HepG2 (cell line): ENCODE measurements around the gene VRK1. TPM values are rescaled to one million over a fixed set of nuclear protein-coding genes. Genes with fewer than 3 reads are reported as not detected.

Source experiments
- ATAC-seq: fragments of 200-7000 bp; cut with Tn5 transposase; 3 replicates; pipeline ENCODE4 v1.9.1; 2020; ENCODE audit warnings: mild to moderate bottlenecking, moderate library complexity
- BruUV-seq: library from RNA; stranded (reverse); fragments of 400-500 nt; replicated peaks from 2 replicates; lab custom pipeline; 2021; lab: Mats Ljungman, UMichigan
- CTCF ChIA-PET: fragments of 300-600 bp; formaldehyde crosslinking; extraction: SDS; loops from one replicate; lab custom pipeline; 2021; ENCODE audit warnings: low total read pairs, inconsistent platforms, low intra/inter-chr PET ratio; lab: Yijun Ruan, JAX
- POLR2A ChIA-PET: fragments of 350-600 bp; sonication (Branson Sonifier 250); formaldehyde crosslinking; loops from one replicate; lab custom pipeline; 2020; ENCODE audit warnings: antibody characterized with exemption, inconsistent platforms; lab: Yijun Ruan, JAX
- DNase-seq: peaks from one replicate; pipeline ENCODE4 v3.0.0-alpha.2; 2015; ENCODE audit warnings: low spot score
- FAIRE-seq: peaks from 3 replicates; lab custom pipeline; 2011; peaks lifted over from hg19 to GRCh38; lab: Jason Lieb, UNC
- H2AFZ ChIP-seq: one replicate; pipeline ENCODE4 v1.6.1; 2011; ENCODE audit warnings: low read length, inconsistent platforms
- H3K27ac ChIP-seq: fragments of 300-600 bp; 3 replicates; pipeline ENCODE4 v1.8.0; 2011; ENCODE audit warnings: mixed run types, mild to moderate bottlenecking, mixed read lengths, low read length, inconsistent platforms; ENCODE audit not compliant: insufficient read depth; ENCODE audit errors: extremely low read length
- H3K27me3 ChIP-seq, 2 experiments: fragments of 200-600 bp in 1 of 2; 2 replicates in 1 of 2; 3 replicates in 1 of 2; pipeline versions ENCODE4 v1.6.0 to v1.8.0; 2011; ENCODE audit warnings: low read length in 2 of 2, mild to moderate bottlenecking in 2 of 2, moderate library complexity in 2 of 2, inconsistent platforms in 1 of 2; ENCODE audit not compliant: insufficient read depth in 2 of 2, control insufficient read depth in 1 of 2
- H3K36me3 ChIP-seq, 2 experiments: fragments of 200-600 bp in 1 of 2; replicated peaks in 1 of 2; 2 replicates in 1 of 2; 3 replicates in 1 of 2; pipeline versions ENCODE4 v1.5.1 to v1.8.0; 2011; ENCODE audit warnings: low read length in 2 of 2, inconsistent platforms in 1 of 2; ENCODE audit not compliant: insufficient read depth in 2 of 2, control insufficient read depth in 1 of 2
- H3K4me1 ChIP-seq: 2 replicates; pipeline ENCODE4 v1.5.1; 2012; ENCODE audit warnings: low read length, inconsistent platforms; ENCODE audit not compliant: insufficient read depth
- H3K4me2 ChIP-seq: 2 replicates; pipeline ENCODE4 v1.6.0; 2011; ENCODE audit warnings: low read depth, low read length, inconsistent platforms
- H3K4me3 ChIP-seq, 3 experiments: fragments of 200-600 bp in 1 of 3; sonication (generic), shearing (Covaris generic) in 1 of 3; replicated peaks in 1 of 3; 2 replicates each; pipeline ENCODE4 v1.5.1; 2011 to 2016; ENCODE audit warnings: low read length in 3 of 3, inconsistent platforms in 2 of 3, low read depth in 2 of 3, mild to moderate bottlenecking in 2 of 3, control low read depth in 1 of 3, mixed read lengths in 1 of 3; ENCODE audit not compliant: insufficient read depth in 1 of 3
- H3K79me2 ChIP-seq: one replicate; pipeline ENCODE4 v1.6.1; 2011; ENCODE audit warnings: low read length, inconsistent platforms; ENCODE audit not compliant: insufficient read depth
- H3K9ac ChIP-seq: 2 replicates; pipeline ENCODE4 v1.6.0; 2011; ENCODE audit warnings: mild to moderate bottlenecking, low read depth, low read length, inconsistent platforms; ENCODE audit not compliant: insufficient read depth
- H3K9me3 ChIP-seq: 2 replicates; pipeline ENCODE4 v1.5.1; 2012; ENCODE audit warnings: mild to moderate bottlenecking, low read length
- H4K20me1 ChIP-seq: 2 replicates; pipeline ENCODE4 v1.6.0; 2011; ENCODE audit warnings: inconsistent platforms, mild to moderate bottlenecking, low read length, moderate library complexity; ENCODE audit not compliant: insufficient read depth
- ATF5 ChIP-seq: sonication (generic); formaldehyde crosslinking; IDR thresholded peaks from 2 replicates; pipeline ENCODE4 v1.4.0; 2020; ENCODE audit warnings: mild to moderate bottlenecking, low read depth, missing genetic modification reagents
- KDM2A ChIP-seq: sonication (generic); formaldehyde crosslinking; IDR thresholded peaks from 2 replicates; pipeline ENCODE4 v1.4.0; 2020; ENCODE audit warnings: low read depth, missing genetic modification reagents, borderline replicate concordance
- NCOA1 ChIP-seq: sonication (generic); formaldehyde crosslinking; IDR thresholded peaks from 2 replicates; pipeline ENCODE4 v1.9.0; 2021; ENCODE audit warnings: missing genetic modification reagents
- PLRG1 ChIP-seq: fragments of 450-650 bp; conservative IDR thresholded peaks from 2 replicates; pipeline ENCODE4 v1.6.1; 2016
- RBM22 ChIP-seq: fragments of 200-400 bp; formaldehyde crosslinking; optimal IDR thresholded peaks from 2 replicates; pipeline ENCODE3; 2017; ENCODE audit warnings: mild to moderate bottlenecking, low read length, moderate library complexity
- ZNF205 ChIP-seq: IDR thresholded peaks from 2 replicates; pipeline ENCODE4 v1.6.1; 2018; ENCODE audit warnings: missing biosample characterization, missing genetic modification reagents
- WGBS: methylation state at CpG from one replicate; pipeline ENCODE4 v1.1.6; 2017; ENCODE audit warnings: low lambda C conversion rate; 5-methylcytosine and 5-hydroxymethylcytosine counted together
- in situ Hi-C: cut with HindIII; loops from 2 replicates; pipeline ENCODE4 v1.10.0; 2017; ENCODE audit warnings: low pct_unique_long_range_greater_than_20kb; ENCODE audit not compliant: extremely low pct_ligation_motif_present
- intact Hi-C: fragments of 100-400 bp; cut with micrococcal nuclease; formaldehyde crosslinking; loops from one replicate; pipeline ENCODE4 v1.10.0; 2022; ENCODE audit not compliant: unreplicated experiment
- polyA plus RNA-seq, 8 experiments: library from polyadenylated mRNA; depleted of rRNA in 3 of 8; stranded (reverse) in 7 of 8; unstranded in 1 of 8; fragments of >200 nt; fragmentation: Illumina TruSeq in 4 of 8; extraction: Trizol in 4 of 8; gene quantifications; 2 replicates each; pipeline versions ENCODE4 v1.2.1 to v1.2.3, GENCODE V29; 2011 to 2016; ENCODE audit warnings: low read depth in 4 of 8, missing spikeins in 1 of 8, mixed read lengths in 1 of 8; ENCODE audit not compliant: insufficient read depth in 1 of 8
- total RNA-seq, 5 experiments: library from RNA; depleted of rRNA; stranded (reverse); fragments of >200 nt; fragmentation: Illumina TruSeq; extraction: Trizol; gene quantifications; 2 replicates each; pipeline ENCODE4 v1.2.3, GENCODE V29; 2016; ENCODE audit warnings: low read depth in 1 of 5
- TF ChIP-seq, protein P1 (sequence below): sonication (generic); formaldehyde crosslinking; IDR thresholded peaks from 2 replicates; pipeline ENCODE4 v1.5.1; 2020; ENCODE audit warnings: mild to moderate bottlenecking, missing genetic modification reagents, borderline replicate concordance
- TF ChIP-seq, protein P2 (sequence below): sonication (generic); formaldehyde crosslinking; IDR thresholded peaks from 2 replicates; pipeline ENCODE4 v1.5.1; 2020; ENCODE audit warnings: mild to moderate bottlenecking, missing genetic modification reagents, borderline replicate concordance
- TF ChIP-seq, protein P3 (sequence below): sonication (generic); formaldehyde crosslinking; IDR thresholded peaks from 2 replicates; pipeline ENCODE4 v1.8.0; 2022; ENCODE audit warnings: mild to moderate bottlenecking, missing genetic modification reagents, moderate library complexity
- TF ChIP-seq, protein P4 (sequence below): sonication (generic); formaldehyde crosslinking; IDR thresholded peaks from 2 replicates; pipeline ENCODE4 v1.4.0; 2020; ENCODE audit warnings: low read depth, mild to moderate bottlenecking, missing genetic modification reagents

VRK1 gene
- total and polyA plus RNA-seq, 2 of the 13 experiments (the other 11 are each of a cell fraction or from before 2014, with no cell fraction given) = 7.9 to 51.3 TPM

DNA sequence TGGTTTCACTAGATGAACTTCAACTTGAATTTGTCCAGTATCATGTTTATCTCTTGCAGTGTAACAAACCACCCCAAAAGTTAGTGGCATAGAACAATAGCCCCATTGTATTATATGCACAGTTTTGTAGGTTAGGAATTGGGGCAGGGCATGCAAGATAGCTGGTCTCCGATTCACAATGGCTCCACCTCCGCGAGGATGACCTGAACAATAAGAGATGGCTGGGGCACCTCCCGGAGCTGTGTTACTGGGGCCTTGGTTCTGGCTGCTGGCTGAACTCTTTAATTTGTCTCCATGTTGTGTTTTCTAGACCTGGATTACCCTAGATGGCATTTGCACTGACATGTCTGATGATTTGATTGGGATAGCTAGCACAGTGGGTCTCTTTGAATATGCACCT is 20.4 kb upstream of the VRK1 start (continued):
- TF ChIP-seq, protein P1, sequence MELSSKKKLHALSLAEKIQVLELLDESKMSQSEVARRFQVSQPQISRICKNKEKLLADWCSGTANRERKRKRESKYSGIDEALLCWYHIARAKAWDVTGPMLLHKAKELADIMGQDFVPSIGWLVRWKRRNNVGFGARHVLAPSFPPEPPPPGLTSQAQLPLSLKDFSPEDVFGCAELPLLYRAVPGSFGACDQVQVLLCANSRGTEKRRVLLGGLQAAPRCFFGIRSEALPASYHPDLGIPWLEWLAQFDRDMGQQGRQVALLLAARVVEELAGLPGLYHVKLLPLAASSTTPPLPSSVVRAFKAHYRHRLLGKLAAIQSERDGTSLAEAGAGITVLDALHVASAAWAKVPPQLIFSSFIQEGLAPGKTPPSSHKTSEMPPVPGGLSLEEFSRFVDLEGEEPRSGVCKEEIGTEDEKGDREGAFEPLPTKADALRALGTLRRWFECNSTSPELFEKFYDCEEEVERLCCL (CRISPR knock-in tag) = no peak

DNA sequence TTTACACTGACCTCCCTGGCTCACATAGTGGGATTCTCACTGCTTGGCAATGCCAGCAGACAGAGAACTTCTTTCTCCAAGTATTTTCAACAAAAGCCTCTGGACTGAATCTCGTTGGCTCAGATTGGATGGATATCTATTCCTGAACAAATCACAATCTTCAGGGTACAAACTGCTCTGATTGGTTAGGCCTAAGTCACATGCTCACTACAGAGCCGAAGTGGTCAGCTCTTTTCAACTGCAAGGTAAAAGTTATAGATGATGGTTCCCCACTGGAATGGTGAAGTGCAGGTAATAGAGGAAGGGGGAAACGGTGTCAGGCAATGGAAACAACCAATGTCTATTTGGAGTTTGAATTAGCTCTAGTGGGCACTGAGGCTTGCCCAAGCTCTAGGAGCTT is 16.7 kb upstream of the VRK1 start:
- ATAC-seq (no peak), FAIRE-seq (no peak), DNase-seq (no peak)
- Histone ChIP-seq H3K4me2 (no peak overlapping the region), H3K36me3 (no peaks in the 10 kb centered on the region), H3K4me1 (no peaks in the 10 kb centered on the region), H3K9ac (no peak overlapping the region), H3K9me3 (no peaks in the 10 kb centered on the region), H3K4me3 (no peak overlapping the region), H3K79me2 (no peaks in the 10 kb centered on the region), H4K20me1 (no peaks in the 10 kb centered on the region), H3K27ac (no peak overlapping the region), H3K27me3 (peaks cover 0 to 12% of the 10 kb centered on the region in 2 experiments; a peak in 2 of 5 replicates), H2AFZ (no peak overlapping the region)
- 0% methylated on average over 3 of the region's 3 CpGs for WGBS
- POLR2A ChIA-PET = no interaction called here
- intact Hi-C loops = no loop called here
- CTCF ChIA-PET = no interaction called here
- in situ Hi-C loops = no loop called here
- no TSS peak for BruUV-seq
- TF ChIP-seq ATF5 (no peak), PLRG1 (no peak), ZNF205 (CRISPR knock-in tag) (no peak), NCOA1 (no peak), KDM2A (CRISPR knock-in tag) (no peak), RBM22 (no peak)
- TF ChIP-seq, protein P2, sequence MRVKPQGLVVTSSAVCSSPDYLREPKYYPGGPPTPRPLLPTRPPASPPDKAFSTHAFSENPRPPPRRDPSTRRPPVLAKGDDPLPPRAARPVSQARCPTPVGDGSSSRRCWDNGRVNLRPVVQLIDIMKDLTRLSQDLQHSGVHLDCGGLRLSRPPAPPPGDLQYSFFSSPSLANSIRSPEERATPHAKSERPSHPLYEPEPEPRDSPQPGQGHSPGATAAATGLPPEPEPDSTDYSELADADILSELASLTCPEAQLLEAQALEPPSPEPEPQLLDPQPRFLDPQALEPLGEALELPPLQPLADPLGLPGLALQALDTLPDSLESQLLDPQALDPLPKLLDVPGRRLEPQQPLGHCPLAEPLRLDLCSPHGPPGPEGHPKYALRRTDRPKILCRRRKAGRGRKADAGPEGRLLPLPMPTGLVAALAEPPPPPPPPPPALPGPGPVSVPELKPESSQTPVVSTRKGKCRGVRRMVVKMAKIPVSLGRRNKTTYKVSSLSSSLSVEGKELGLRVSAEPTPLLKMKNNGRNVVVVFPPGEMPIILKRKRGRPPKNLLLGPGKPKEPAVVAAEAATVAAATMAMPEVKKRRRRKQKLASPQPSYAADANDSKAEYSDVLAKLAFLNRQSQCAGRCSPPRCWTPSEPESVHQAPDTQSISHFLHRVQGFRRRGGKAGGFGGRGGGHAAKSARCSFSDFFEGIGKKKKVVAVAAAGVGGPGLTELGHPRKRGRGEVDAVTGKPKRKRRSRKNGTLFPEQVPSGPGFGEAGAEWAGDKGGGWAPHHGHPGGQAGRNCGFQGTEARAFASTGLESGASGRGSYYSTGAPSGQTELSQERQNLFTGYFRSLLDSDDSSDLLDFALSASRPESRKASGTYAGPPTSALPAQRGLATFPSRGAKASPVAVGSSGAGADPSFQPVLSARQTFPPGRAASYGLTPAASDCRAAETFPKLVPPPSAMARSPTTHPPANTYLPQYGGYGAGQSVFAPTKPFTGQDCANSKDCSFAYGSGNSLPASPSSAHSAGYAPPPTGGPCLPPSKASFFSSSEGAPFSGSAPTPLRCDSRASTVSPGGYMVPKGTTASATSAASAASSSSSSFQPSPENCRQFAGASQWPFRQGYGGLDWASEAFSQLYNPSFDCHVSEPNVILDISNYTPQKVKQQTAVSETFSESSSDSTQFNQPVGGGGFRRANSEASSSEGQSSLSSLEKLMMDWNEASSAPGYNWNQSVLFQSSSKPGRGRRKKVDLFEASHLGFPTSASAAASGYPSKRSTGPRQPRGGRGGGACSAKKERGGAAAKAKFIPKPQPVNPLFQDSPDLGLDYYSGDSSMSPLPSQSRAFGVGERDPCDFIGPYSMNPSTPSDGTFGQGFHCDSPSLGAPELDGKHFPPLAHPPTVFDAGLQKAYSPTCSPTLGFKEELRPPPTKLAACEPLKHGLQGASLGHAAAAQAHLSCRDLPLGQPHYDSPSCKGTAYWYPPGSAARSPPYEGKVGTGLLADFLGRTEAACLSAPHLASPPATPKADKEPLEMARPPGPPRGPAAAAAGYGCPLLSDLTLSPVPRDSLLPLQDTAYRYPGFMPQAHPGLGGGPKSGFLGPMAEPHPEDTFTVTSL (CRISPR knock-in tag) = no peak
- TF ChIP-seq, protein P3, sequence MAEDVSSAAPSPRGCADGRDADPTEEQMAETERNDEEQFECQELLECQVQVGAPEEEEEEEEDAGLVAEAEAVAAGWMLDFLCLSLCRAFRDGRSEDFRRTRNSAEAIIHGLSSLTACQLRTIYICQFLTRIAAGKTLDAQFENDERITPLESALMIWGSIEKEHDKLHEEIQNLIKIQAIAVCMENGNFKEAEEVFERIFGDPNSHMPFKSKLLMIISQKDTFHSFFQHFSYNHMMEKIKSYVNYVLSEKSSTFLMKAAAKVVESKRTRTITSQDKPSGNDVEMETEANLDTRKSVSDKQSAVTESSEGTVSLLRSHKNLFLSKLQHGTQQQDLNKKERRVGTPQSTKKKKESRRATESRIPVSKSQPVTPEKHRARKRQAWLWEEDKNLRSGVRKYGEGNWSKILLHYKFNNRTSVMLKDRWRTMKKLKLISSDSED (CRISPR knock-in tag) = no peak
- TF ChIP-seq, protein P4, sequence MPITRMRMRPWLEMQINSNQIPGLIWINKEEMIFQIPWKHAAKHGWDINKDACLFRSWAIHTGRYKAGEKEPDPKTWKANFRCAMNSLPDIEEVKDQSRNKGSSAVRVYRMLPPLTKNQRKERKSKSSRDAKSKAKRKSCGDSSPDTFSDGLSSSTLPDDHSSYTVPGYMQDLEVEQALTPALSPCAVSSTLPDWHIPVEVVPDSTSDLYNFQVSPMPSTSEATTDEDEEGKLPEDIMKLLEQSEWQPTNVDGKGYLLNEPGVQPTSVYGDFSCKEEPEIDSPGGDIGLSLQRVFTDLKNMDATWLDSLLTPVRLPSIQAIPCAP (CRISPR knock-in tag) = no peak
